Bronchial smooth muscle cell (primary cell): ENCODE measurements around the gene PFKFB4. TPM values are rescaled to one million over a fixed set of nuclear protein-coding genes. Genes with fewer than 3 reads are reported as not detected.

Experiments used
- total RNA-seq: library from RNA; depleted of rRNA; stranded (reverse); fragments of >200 nt; gene quantifications from 2 replicates; pipeline ENCODE4 v1.2.1, GENCODE V29; 2014

Gene PFKFB4
- total RNA-seq, result 4.9 and 5.7 TPM in 2 replicates

GRCh38 chr3:48556796-48557626 is at the start of gene PFKFB4:
Gene PFKFB4 (minus strand): TSS chr3:48556803. CDS start chr3:48556777, 26 bp downstream.

GRCh38 chr3:48595075-48595525 is 38.5 kb upstream of the PFKFB4 start, which contains the start of gene COL7A1:
Gene COL7A1 (minus strand): TSS chr3:48595329. CDS start chr3:48595159, 170 bp downstream.

GRCh38 chr3:48563382-48563918 is 6.8 kb upstream of the PFKFB4 start, which contains the start of gene UCN2:
Gene UCN2 (minus strand): TSS chr3:48563781. CDS start chr3:48563124, 657 bp downstream.

GRCh38 chr3:48504051-48504946 is 52.3 kb downstream of the PFKFB4 start, which contains the start of gene SHISA5:
Gene SHISA5 (minus strand): TSS chr3:48504174. CDS start chr3:48504094, 80 bp downstream.

Other genes with a start within 250 kb of the PFKFB4 start
- not detected in 2 replicates for gene SPINK8, start 223.1 kb downstream of the PFKFB4 start, total RNA-seq
- gene FBXW12, start 184.6 kb downstream of the PFKFB4 start, total RNA-seq, result not detected in 2 replicates
- 42.6 and 57.5 TPM in 2 replicates for gene PLXNB1, start 126.7 kb downstream of the PFKFB4 start, total RNA-seq
- 36.0 and 43.8 TPM in 2 replicates for gene CCDC51, start 116.7 kb downstream of the PFKFB4 start, total RNA-seq
- 256 and 553 TPM in 2 replicates for gene TMA7, start 116.5 kb downstream of the PFKFB4 start, total RNA-seq
- gene ATRIP, start 110.1 kb downstream of the PFKFB4 start, total RNA-seq, result 3.3 and 3.6 TPM in 2 replicates
- 91.1 and 113 TPM in 2 replicates for gene SHISA5, start 52.6 kb downstream of the PFKFB4 start, total RNA-seq
- 0.32 and 0.34 TPM in 2 replicates for gene UCN2, start 7.0 kb upstream of the PFKFB4 start, total RNA-seq
- 27.0 and 27.6 TPM in 2 replicates for gene COL7A1, start 38.5 kb upstream of the PFKFB4 start, total RNA-seq
- gene UQCRC1, start 52.8 kb upstream of the PFKFB4 start, total RNA-seq, result 294 and 307 TPM in 2 replicates
- not detected in 2 replicates for gene TMEM89, start 65.0 kb upstream of the PFKFB4 start, total RNA-seq
- gene SLC26A6, start 78.7 kb upstream of the PFKFB4 start, total RNA-seq, result 16.7 and 18.5 TPM in 2 replicates
- 0.52 and 1.1 TPM in 2 replicates for gene CELSR3, start 106.1 kb upstream of the PFKFB4 start, total RNA-seq
- gene NCKIPSD, start 129.1 kb upstream of the PFKFB4 start, total RNA-seq, result 8.4 and 9.4 TPM in 2 replicates
- gene IP6K2, start 160.4 kb upstream of the PFKFB4 start, total RNA-seq, result 55.3 and 61.5 TPM in 2 replicates